GM19025 (cell line): ENCODE data around the gene FHIT.
A peak's percentile ranks its signal among the peaks of the same experiment; 100 is the strongest.
"Not testable (repeated sequence)": the region's sequence is repeated elsewhere in the genome, so short reads cannot be mapped to it uniquely, and the experiment has no call there.

Experiments used
- ATAC-seq: cut with Tn5 transposase; IDR thresholded peaks from one replicate; pipeline ENCODE4 v1.9.1; 2021; ENCODE audit warnings: mild to moderate bottlenecking, low read depth, moderate library complexity; ENCODE audit not compliant: unreplicated experiment

FHIT gene

DNA sequence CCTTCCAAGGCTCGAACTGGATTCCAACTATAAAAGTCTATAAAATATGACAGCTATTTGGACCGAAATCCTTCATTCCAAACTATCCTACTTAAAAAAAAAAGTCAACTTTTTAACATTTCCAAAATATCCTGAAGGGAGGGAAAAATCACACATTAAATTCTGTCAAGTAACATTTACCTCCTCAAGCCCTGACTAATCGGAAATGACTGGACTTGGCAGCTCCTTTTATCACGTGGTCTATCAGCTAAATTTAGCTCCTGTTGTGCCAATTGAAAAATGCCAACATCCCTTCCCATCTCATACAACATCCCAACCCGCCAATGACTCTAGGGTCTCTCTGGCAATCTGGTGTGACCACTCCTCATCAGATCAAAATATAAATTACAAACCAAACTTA lies 297.9 kb downstream of the FHIT start:
- ATAC-seq = no peak

GRCh38 chr3:60952055-60952454 lies 299.2 kb downstream of the FHIT start:
- ATAC-seq = no peak

- no peak for ATAC-seq
Observed at GRCh38 chr3:60949146-60949545, 302.1 kb downstream of the FHIT start.

DNA sequence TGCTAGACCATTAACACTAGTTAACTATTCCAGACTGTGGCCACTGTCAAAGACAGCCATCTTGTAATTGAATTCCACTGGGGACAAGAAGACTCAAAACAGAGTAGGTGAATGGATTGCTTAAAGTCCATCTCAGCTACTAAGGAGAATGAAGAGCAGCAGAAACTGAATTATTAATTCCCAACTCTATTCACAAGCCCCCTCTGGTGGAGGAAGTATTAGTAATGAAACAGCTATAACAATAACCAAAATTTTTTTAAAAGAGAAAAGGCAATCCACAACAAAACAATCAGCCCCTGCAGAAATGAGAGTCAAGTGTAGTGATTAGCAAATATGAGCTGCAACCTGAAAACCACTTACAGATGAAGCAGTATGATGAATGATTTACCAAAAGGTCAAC lies 302.8 kb downstream of the FHIT start:
- no peak for ATAC-seq

DNA sequence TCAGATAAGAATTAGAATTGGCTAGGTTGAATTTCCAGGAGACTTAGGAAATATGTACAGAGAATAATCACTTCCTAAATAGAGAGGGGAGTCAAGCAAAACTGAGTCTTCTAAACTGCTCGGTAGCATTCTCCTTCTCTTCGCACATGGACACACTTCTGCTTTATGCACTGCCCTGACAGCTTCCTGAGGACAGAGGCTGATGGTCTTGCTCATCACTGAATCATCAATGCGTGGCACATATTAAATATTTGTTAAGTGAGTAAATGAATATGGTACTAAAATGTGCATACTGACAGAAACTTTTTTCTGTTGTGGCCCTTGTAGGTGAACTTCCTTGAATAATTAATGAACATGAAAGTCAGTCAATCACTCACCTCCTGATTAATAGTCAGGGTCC lies 315.5 kb downstream of the FHIT start:
- ATAC-seq = no peak

- ATAC-seq = no peak
Observed at GRCh38 chr3:60933824-60934223, 317.4 kb downstream of the FHIT start.

- ATAC-seq = no peak
Observed at GRCh38 chr3:60932643-60933042, 318.6 kb downstream of the FHIT start.

DNA sequence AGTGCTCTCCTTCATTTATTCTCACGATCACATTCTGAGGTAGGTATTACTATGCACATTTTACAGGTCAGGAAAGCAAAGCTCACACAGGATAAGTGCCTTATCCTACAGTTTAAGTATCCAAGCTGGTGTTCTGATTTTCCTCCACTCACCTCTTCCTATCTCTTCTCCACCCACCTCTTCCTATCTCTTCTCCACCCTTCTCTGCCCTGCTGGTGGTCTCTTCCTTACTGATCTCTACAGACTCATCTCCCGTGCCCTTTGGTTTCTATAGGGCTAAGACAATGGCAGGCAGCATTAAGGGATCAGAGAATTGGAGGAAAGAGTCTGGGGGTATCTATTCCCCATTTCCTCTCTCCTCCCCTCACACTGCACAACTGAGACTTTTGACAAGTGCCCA lies 319.1 kb downstream of the FHIT start:
- no peak for ATAC-seq

DNA sequence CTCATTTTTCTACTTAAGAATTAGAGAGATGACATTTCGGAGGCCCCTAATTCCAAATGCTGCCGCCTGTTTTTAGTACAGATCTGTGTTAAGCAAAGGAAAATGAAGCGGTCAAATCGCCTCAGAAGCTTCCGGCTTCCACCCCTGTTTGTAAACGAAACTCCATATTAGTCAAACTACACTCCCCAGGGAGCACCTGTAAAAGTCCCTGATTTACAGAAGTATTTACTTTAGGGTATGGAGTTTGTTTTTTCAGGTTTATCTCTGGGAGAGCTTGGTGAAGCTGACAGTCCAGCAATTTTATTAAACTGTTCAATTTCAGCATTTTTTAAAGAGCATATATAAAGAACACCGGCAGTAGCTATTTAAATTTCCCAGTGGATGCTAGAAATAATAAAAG lies 319.8 kb downstream of the FHIT start:
- ATAC-seq = peak; percentile 70

- ATAC-seq = no peak
Observed at GRCh38 chr3:60920519-60920918, 330.7 kb downstream of the FHIT start.

GRCh38 chr3:60919296-60919695 lies 332.0 kb downstream of the FHIT start:
- no peak for ATAC-seq

DNA sequence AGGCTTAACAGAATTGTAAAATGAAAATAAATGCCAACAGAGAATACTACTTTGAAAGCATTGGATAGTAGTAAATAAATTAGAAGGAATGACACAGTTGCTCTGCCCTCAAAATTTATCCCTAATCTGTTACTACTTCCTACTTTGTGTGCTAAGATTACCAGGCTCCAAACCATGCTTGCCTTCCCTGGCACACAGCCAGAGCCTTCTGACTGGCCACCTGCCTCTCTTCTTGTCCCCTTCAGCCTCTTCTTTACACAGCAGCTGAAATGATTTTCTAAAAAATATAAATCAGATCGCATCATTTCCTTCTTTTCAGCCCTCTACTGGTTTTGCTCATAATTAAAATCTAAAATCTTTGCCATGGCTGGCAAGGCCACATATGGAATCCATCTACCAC lies 334.1 kb downstream of the FHIT start:
- ATAC-seq = no peak

- no peak for ATAC-seq
Observed at GRCh38 chr3:60916546-60916945, 334.7 kb downstream of the FHIT start.

- ATAC-seq = no peak
Observed at GRCh38 chr3:60913474-60913873, 337.8 kb downstream of the FHIT start.

DNA sequence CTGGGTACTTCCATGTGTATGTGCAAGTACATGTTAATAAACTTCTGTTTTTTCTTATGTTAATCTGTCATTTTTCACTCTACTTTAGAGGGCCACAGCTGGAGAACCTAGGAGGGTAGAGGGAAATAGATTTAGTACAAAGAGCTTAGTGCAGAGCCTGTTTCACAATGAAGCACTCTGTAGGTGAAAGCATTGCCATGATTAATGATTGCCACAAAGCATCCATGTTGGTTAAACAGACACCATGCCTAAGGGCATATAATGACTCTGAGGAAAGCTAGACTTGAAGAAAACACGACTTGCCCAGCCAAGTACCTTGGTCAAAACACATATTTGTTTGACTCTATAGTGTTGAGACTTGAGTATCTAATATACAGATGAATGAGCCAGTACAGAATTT lies 338.4 kb downstream of the FHIT start:
- ATAC-seq = no peak

GRCh38 chr3:60912142-60912541 lies 339.1 kb downstream of the FHIT start:
- ATAC-seq = no peak

DNA sequence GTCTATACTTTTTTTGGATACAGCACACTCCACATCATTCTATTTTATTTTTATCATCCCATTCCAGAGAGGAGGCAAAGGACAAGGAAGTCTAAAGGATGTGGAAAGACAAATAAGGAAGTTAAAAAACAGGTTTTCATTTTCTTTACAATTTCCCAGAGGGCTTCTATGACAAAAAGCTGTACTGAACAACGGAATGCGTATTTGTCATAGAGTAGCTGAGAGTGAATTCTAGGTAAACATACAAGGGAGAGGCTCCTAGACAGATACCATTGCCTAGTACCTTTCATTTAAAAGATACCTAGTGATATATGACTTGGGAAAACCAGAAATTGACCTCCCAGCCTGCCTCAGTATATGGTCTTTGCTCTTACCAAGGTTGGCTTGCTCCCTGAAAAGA lies 341.7 kb downstream of the FHIT start:
- no peak for ATAC-seq

- ATAC-seq = no peak
Observed at GRCh38 chr3:60906283-60906682, 345.0 kb downstream of the FHIT start.

- ATAC-seq = no peak
Observed at GRCh38 chr3:60898321-60898720, 352.9 kb downstream of the FHIT start.

DNA sequence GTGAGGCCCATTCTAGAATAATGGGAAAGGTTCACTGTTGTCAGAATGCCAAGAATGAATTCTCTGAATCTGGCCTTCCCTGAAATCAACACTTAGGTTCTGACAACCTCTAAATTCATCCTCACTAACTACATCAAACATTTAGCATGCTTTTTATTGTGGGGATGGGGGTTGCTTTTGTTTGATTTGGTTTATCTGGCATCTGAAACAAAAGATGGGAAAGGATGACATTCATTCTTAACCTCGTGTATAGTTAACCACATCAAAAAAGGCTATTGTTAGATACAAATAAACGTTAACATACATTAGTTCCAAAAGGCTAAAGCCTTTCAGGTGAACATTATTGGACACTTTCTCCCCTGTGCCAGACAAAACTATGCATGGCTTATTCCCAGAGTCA lies 357.3 kb downstream of the FHIT start:
- no peak for ATAC-seq

DNA sequence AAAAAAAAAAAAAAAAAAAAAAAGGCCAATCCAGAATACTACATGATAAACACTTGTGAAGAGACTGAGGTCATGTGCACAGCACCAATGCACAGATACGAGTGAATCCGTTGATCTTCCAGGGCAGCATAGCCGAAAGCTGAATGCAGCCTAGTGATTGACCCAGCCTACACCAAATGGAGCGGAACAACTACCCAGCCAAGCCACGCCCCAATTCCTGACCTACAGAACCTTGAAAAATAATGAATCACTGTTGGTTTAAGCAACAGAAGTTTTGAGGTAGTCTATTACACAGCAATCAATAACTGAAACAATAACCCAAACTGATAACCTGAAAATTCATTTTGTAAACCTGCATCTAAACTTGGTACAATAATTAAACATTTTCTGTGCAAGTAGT lies 361.0 kb downstream of the FHIT start:
- no peak for ATAC-seq

DNA sequence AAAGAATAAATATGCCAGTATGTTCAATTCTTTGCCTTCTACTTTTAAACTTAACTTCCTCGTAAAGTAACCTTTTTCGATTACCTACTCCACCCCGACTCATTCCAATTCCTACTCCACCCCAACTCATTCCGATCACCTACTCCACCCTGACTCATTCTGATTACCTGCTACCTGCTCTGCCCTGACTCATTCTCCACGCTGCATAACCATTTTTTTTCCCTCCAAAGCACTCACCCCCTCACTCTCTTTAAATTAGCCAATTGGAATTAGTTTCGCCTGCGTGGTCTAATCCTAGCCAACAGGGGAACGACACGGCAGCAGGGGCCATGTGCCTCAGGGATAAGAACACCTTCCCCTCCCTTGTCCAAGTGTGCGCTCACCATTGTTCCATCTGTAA lies 362.3 kb downstream of the FHIT start:
- ATAC-seq = not testable (repeated sequence)

DNA sequence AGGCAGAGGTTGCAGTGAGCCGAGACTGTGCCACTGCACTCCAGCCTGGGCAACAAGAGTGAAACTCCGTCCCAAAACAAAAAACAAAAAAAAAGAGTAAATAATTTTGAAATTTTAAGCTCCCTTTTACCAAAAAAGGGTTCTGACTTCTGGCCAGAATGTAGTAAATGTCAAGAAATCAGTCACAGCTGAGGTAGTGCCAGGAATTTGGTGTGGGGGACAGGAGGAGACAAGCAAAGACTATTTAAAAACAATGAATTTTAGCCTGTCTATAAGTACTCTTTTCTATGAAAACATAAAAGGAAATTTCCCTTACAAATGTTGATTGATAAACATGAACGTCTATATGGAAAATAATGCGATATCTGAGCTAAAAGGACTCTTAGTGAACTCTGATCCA lies 363.7 kb downstream of the FHIT start:
- ATAC-seq = no peak

DNA sequence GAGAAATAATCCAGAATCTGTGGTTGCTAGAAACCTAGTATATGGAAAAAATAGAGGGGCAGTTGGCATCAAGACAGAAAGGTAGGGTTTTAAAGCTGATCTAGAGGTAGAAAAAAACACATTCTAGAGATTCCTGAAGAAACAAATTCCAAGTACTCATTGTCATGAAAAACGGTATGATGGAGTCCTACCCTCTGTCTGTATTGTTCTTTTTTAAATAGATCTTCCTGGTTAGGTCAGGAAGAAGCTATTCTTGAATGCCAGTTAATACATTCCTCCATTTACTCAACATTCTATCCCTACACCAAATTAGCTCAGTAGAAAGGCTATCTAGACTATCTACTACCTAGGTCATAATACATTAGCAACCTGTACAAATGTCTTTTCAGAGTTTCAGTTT lies 364.7 kb downstream of the FHIT start:
- ATAC-seq = no peak
